ENCODE data around the gene PPP4R1.

The PPP4R1 gene

GRCh38 chr18:9569178-9569577, 45.2 kb downstream of the PPP4R1 start:
- no peak for DNase-seq (ENCODE audit: low spot score)
- in situ Hi-C loops (cut with MboI; ENCODE audit: low pct_unique_long_range_greater_than_20kb, low sequenced_read_pairs, unreplicated experiment): no loop called here
- TF ChIP-seq CTCF (IDR thresholded peaks at IDR 0.05; ENCODE audit: extremely low read depth, insufficient read depth, missing control alignments): no peak

GRCh38 chr18:9568186-9568585, 46.2 kb downstream of the PPP4R1 start:
- DNase-seq (ENCODE audit: low spot score): no peak
- in situ Hi-C loops (cut with MboI; ENCODE audit: low pct_unique_long_range_greater_than_20kb, low sequenced_read_pairs, unreplicated experiment): no loop called here
- no peak for TF ChIP-seq CTCF (IDR thresholded peaks at IDR 0.05; ENCODE audit: extremely low read depth, insufficient read depth, missing control alignments)

- DNase-seq (ENCODE audit: low spot score): no peak
- TF ChIP-seq CTCF (IDR thresholded peaks at IDR 0.05; ENCODE audit: extremely low read depth, insufficient read depth, missing control alignments): no peak
- in situ Hi-C loops (cut with MboI; ENCODE audit: low pct_unique_long_range_greater_than_20kb, low sequenced_read_pairs, unreplicated experiment): no loop called here
These were observed 49.0 kb downstream of the PPP4R1 start for GRCh38 chr18:9565407-9565806.

- no peak for DNase-seq (ENCODE audit: low spot score)
- no peak for TF ChIP-seq CTCF (IDR thresholded peaks at IDR 0.05; ENCODE audit: extremely low read depth, insufficient read depth, missing control alignments)
- in situ Hi-C loops (cut with MboI; ENCODE audit: low pct_unique_long_range_greater_than_20kb, low sequenced_read_pairs, unreplicated experiment): no loop called here
These were observed 51.0 kb downstream of the PPP4R1 start for GRCh38 chr18:9563331-9563730.

- DNase-seq (ENCODE audit: low spot score): no peak
- no peak for TF ChIP-seq CTCF (IDR thresholded peaks at IDR 0.05; ENCODE audit: extremely low read depth, insufficient read depth, missing control alignments)
- in situ Hi-C loops (cut with MboI; ENCODE audit: low pct_unique_long_range_greater_than_20kb, low sequenced_read_pairs, unreplicated experiment): no loop called here
These were observed 51.8 kb downstream of the PPP4R1 start for GRCh38 chr18:9562584-9562983.

GRCh38 chr18:9561759-9562158, 52.6 kb downstream of the PPP4R1 start:
- TF ChIP-seq CTCF (IDR thresholded peaks at IDR 0.05; ENCODE audit: extremely low read depth, insufficient read depth, missing control alignments): no peak
- in situ Hi-C loops (cut with MboI; ENCODE audit: low pct_unique_long_range_greater_than_20kb, low sequenced_read_pairs, unreplicated experiment): no loop called here
- DNase-seq (ENCODE audit: low spot score): no peak

- DNase-seq (ENCODE audit: low spot score): no peak
- in situ Hi-C loops (cut with MboI; ENCODE audit: low pct_unique_long_range_greater_than_20kb, low sequenced_read_pairs, unreplicated experiment): no loop called here
- no peak for TF ChIP-seq CTCF (IDR thresholded peaks at IDR 0.05; ENCODE audit: extremely low read depth, insufficient read depth, missing control alignments)
These were observed 55.1 kb downstream of the PPP4R1 start for GRCh38 chr18:9559253-9559652.

Measured in GM13977 (cell line).